Kidney (tissue), 14 donors: ENCODE results near the gene PLEK. TPM values are rescaled to one million over a fixed set of nuclear protein-coding genes. Genes with fewer than 3 reads are reported as not detected.

Experiments
- DNase-seq, 5 donors: peaks; one replicate each; pipeline ENCODE4 v3.0.0-alpha.2; 2013 to 2020
- FAIRE-seq: peaks from 2 replicates; lab custom pipeline; 2012; peaks lifted over from hg19 to GRCh38; lab: Jason Lieb, UNC
- H3K27ac ChIP-seq, 2 donors: one replicate each; pipeline ENCODE4 v1.7.0; 2013; ENCODE audit warnings: low read depth in 2 of 2, low read length in 2 of 2, inconsistent platforms in 1 of 2
- H3K27me3 ChIP-seq: one replicate; pipeline ENCODE4 v1.7.1; 2013; ENCODE audit warnings: low read length, inconsistent platforms; ENCODE audit not compliant: control insufficient read depth, insufficient read depth
- H3K36me3 ChIP-seq, 3 donors: one replicate each; pipeline versions ENCODE4 v1.7.0 to v1.7.1; 2013; ENCODE audit warnings: low read length in 3 of 3, control low read depth in 1 of 3, inconsistent platforms in 1 of 3; ENCODE audit not compliant: insufficient read depth in 3 of 3, control insufficient read depth in 2 of 3
- H3K4me1 ChIP-seq, 3 donors: one replicate each; pipeline versions ENCODE4 v1.7.0 to v1.7.1; 2013; ENCODE audit warnings: low read length in 3 of 3, inconsistent platforms in 1 of 3, low read depth in 1 of 3; ENCODE audit not compliant: control insufficient read depth in 2 of 3, insufficient read depth in 2 of 3
- H3K4me3 ChIP-seq, 3 donors: one replicate each; pipeline versions ENCODE4 v1.7.0 to v1.8.1; 2013; ENCODE audit warnings: low read length in 3 of 3, control low read depth in 1 of 3, inconsistent platforms in 1 of 3
- H3K9ac ChIP-seq, 3 donors: one replicate each; pipeline versions ENCODE4 v1.7.0 to v1.7.1; 2013; ENCODE audit warnings: low read length in 3 of 3, control low read depth in 1 of 3, inconsistent platforms in 1 of 3
- H3K9me3 ChIP-seq, 3 donors: one replicate each; pipeline versions ENCODE4 v1.7.0 to v1.7.1; 2013; ENCODE audit warnings: low read length in 3 of 3, control low read depth in 1 of 3, inconsistent platforms in 1 of 3; ENCODE audit not compliant: control insufficient read depth in 2 of 3, insufficient read depth in 1 of 3
- CTCF ChIP-seq: IDR thresholded peaks from 3 replicates; pipeline ENCODE4 v1.5.1; 2012; ENCODE audit warnings: mild to moderate bottlenecking, moderate library complexity, borderline replicate concordance; ENCODE audit not compliant: insufficient read depth; ENCODE audit errors: extremely low read depth
- intact Hi-C: fragments of 100-400 bp; cut with DNase I; formaldehyde crosslinking; loops from one replicate; pipeline ENCODE4 v1.11.1; 2022
- polyA plus RNA-seq: library from polyadenylated mRNA; stranded (reverse); fragments of 350-450 nt; fragmentation: Illumina TruSeq; extraction: RNeasy Lipid Tissue Mini Kit (QIAGEN cat#74804); gene quantifications from one replicate; pipeline ENCODE4 v1.2.3, GENCODE V29; 2014; ENCODE audit warnings: low read depth, low replicate concordance; ENCODE audit not compliant: insufficient read depth
- total RNA-seq: library from RNA; stranded (reverse); fragmentation: NEBNext Ultra II Directional; extraction: Animal tissue kit (Norgen Biotek cat#: 25700); gene quantifications from one replicate; pipeline ENCODE4 v1.2.1, GENCODE V29; 2021
- donor health status: control.
- donor health status: control.
- donor health status: control.
- donor health status: control.
- donor health status: control.
- donor health status: DM: yes; HTN: yes; CAD: no.
- donor health status: Normal renal cell carcinoma (clear cell type).

The PLEK gene
- total and polyA plus RNA-seq, 2 donors from 2014 or later, result 2.8 to 17.3 TPM

DNA sequence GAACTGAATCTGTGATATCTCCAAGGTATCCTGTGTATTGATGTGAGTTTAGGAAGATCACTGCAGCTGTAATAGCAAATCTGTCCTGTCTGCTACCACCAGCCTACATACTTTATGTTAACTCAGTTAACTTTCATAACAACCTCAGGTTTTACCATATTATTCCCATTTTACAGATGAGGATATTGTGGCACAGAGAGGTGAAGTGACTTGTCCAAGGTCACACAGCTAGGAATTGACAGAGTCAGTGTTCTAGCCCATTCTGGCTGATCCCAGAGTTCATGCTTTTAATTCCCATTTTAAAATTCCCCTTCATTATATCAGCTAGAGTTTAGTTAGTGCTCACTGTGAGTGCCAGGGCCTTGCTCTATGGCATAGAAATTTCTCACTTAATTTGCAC lies 49.4 kb downstream of the PLEK start:
- FAIRE-seq, result no peak
- H3K4me3 ChIP-seq, result no peak overlapping the region
- no peaks in the 10 kb centered on the region for H3K4me1 ChIP-seq
- H3K27me3 ChIP-seq, result no peaks in the 10 kb centered on the region
- no peak overlapping the region for H3K27ac ChIP-seq
- no peak for DNase-seq
- H3K9ac ChIP-seq, result no peak overlapping the region
- intact Hi-C loops, result no loop called here
- H3K36me3 ChIP-seq, result no peaks in the 10 kb centered on the region
- no peak for TF ChIP-seq CTCF
- H3K9me3 ChIP-seq, result no peaks in the 10 kb centered on the region

GRCh38 chr2:68414876-68415275 lies 49.8 kb downstream of the PLEK start:
- no peak for FAIRE-seq

DNA sequence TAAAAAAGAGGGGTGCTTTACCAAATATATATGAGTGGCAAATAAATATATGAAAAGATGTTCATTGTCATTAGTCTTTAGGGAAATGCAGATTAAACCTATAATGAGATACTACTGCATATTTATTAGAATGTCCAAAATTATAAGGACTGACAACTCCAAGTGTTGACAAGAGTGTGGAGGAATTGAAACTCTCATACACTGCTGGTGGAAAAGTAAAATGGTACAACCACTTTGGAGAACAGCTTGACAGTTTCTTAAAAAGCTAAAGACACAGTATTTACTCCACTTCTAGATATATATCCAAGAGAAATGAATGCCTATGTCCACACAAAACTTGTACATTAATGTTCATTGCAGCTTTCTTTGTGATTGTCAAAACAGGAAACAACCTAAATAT lies 50.4 kb downstream of the PLEK start:
- Histone ChIP-seq H3K27ac (no peak overlapping the region), H3K9ac (no peak overlapping the region), H3K9me3 (no peaks in the 10 kb centered on the region), H3K4me1 (no peaks in the 10 kb centered on the region), H3K4me3 (no peak overlapping the region), H3K36me3 (no peaks in the 10 kb centered on the region), H3K27me3 (no peaks in the 10 kb centered on the region)
- DNase-seq (no peak), FAIRE-seq (no peak)
- no peak for TF ChIP-seq CTCF
- intact Hi-C loops, result no loop called here

More at GRCh38 chr2:68414876-68415275, 49.8 kb downstream of the PLEK start:
- intact Hi-C loops, result no loop called here
- Histone ChIP-seq H3K27me3 (no peaks in the 10 kb centered on the region), H3K4me1 (no peaks in the 10 kb centered on the region), H3K9me3 (no peaks in the 10 kb centered on the region), H3K9ac (no peak overlapping the region), H3K27ac (no peak overlapping the region), H3K4me3 (no peak overlapping the region), H3K36me3 (no peaks in the 10 kb centered on the region)
- no peak for DNase-seq
- no peak for TF ChIP-seq CTCF

DNA sequence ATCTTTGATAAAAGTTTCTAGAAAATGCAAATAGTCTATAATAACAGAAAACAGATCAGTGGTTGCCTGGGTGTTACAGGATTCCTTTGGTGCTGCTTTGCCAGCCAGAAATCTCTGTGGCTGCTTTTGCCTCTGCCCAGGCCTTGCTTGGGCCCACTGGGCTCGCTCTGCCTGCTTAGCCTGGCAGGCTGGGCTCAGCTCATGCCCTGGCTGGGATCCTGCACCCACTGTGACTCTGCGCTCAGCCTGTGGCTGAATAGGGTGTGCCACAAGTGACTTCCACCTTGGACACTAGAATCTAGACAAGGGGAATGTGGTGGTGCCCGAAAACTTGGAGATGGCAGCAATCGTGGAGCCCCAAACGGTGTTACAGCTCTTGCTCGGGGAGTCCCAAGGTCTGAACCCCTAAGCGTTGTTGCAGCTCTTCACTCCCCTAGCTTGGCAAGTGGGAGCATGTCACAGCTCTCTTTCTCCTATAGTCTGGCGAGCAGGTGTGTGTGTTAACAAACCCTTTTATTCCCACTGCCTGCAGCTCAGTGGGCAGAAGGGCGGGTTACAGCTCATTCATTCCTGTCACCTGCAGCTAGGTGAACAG lies 51.1 kb downstream of the PLEK start:
- no peaks in the 10 kb centered on the region for H3K9me3 ChIP-seq
- DNase-seq (no peak), FAIRE-seq (no peak)
- intact Hi-C loops, result no loop called here
- no peak overlapping the region for H3K9ac ChIP-seq
- H3K4me3 ChIP-seq, result no peak overlapping the region
- no peak for TF ChIP-seq CTCF
- H3K27me3 ChIP-seq, result no peaks in the 10 kb centered on the region
- no peak overlapping the region for H3K27ac ChIP-seq
- H3K4me1 ChIP-seq, result no peaks in the 10 kb centered on the region
- no peaks in the 10 kb centered on the region for H3K36me3 ChIP-seq
